Measurements from ENCODE around the gene PHLDB2.

DNA sequence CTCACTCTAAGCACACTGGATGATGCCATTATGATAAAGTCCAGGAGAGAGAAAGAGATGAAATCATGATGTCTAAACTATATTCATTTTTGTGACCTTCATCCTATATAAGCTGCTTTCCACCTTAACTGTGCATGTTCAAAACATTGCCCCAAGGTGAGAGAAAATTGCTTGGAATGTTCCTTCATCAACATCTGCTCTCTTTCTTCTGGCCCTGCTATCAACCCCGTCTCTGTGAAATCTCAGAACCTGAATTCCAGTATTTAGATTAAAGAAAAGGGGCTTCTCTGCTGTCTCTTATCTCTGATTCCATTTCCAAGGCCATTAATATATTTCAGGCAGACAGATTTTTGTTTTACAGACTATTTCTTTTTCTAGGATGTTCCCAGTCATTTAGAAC is 47.3 kb upstream of the PHLDB2 start:
- TF ChIP-seq ZNF274 (IDR thresholded peaks at IDR 0.05; ENCODE audit: low read depth, low read length) (no peak), YY1 (IDR thresholded peaks at IDR 0.05; ENCODE audit: insufficient read depth, insufficient read length) (no peak), SUZ12 (IDR thresholded peaks at IDR 0.05; ENCODE audit: extremely low read depth, insufficient read depth, insufficient read length) (no peak)
